RPMI8226 (cell line): ENCODE measurements around the gene ZNF512B.
"Not testable (repeated sequence)": the region's sequence is repeated elsewhere in the genome, so short reads cannot be mapped to it uniquely, and the experiment has no call there.

Experiments
- DNase-seq: peaks from one replicate; pipeline ENCODE4 v3.0.0-alpha.2; 2015

Gene ZNF512B

DNA sequence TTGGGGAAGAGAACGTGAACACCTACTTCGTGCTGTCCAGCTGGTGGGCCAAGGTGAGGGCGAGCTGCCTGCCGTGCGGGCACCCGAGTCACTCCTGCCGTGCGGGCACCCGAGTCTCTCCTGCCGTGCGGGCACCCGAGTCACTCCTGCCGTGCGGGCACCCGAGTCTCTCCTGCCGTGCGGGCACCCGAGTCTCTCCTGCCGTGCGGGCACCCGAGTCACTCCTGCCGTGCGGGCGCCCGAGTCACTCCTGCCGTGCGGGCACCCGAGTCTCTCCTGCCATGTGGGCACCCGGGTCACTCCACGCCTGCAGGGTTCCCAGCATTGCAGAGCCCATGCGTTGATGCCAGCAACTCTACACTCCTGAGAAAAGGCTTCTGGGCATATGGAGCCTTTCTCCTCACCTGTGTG, 40.3 kb downstream of the ZNF512B start:
- not testable (repeated sequence) for DNase-seq

DNA sequence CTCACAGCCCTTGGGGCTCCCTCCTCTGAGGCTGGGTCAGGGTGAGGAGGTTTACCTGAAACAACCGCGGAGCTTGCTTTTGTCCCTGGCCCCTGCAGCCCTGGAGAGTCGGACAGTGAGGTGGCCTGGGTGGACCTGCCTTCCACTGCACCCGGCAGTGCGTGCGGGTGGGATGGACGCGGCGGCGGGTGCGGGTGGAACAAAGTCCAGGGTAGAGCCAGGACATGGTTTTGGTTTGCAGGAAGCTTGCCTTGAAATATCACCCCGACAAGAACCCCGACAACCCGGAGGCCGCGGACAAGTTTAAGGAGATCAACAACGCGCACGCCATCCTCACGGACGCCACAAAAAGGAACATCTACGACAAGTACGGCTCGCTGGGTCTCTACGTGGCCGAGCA, 40.7 kb downstream of the ZNF512B start:
- no peak for DNase-seq

GRCh38 chr20:63926298-63926697, 43.4 kb downstream of the ZNF512B start:
- no peak for DNase-seq

DNA sequence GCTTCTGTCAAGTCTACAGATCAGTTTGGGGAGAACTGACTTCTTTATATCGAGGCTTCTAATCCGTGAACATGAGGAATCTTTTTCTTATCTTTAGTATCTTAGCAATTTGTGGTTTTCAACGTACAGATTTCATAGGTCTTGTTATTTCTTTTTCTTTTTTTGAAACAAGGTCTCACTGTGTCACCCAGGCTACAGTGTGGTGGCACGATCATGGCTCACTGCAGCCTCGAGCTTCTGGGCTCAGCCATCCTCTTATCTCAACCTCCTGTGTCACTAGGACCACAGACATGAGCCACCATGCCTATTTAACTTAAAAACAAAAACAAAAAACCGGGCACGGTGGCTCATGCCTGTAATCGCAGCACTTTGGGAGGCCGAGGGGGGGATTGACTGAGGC, 45.5 kb downstream of the ZNF512B start:
- no peak for DNase-seq

GRCh38 chr20:63923651-63924050, 46.1 kb downstream of the ZNF512B start:
- no peak for DNase-seq

- no peak for DNase-seq
Measured at GRCh38 chr20:63920226-63920625, 49.5 kb downstream of the ZNF512B start.

GRCh38 chr20:63919130-63919529, 50.6 kb downstream of the ZNF512B start:
- no peak for DNase-seq

DNA sequence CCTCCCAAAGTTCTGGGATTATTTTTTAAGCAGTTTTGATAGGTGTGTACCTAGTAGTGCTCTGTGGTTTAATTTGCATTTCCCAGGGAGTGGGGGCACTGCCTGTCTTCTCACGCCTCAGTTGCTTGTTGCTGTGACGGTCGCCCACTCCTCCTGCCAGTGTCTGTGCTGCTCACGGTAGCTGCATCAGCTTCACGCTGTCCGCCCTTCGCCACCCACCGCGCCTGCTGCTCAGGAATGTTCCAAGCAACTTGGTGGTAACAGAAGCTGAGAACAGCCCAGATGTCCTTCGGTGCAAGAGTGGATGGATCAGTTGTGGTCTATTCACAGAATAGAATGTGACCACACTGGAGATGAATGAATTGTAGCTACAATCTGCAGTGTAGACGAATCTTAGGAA, 51.9 kb downstream of the ZNF512B start:
- DNase-seq, result no peak

- not testable (repeated sequence) for DNase-seq
Measured at GRCh38 chr20:63916371-63916939, 53.3 kb downstream of the ZNF512B start.

- no peak for DNase-seq
Measured at GRCh38 chr20:63915471-63915870, 54.3 kb downstream of the ZNF512B start.

DNA sequence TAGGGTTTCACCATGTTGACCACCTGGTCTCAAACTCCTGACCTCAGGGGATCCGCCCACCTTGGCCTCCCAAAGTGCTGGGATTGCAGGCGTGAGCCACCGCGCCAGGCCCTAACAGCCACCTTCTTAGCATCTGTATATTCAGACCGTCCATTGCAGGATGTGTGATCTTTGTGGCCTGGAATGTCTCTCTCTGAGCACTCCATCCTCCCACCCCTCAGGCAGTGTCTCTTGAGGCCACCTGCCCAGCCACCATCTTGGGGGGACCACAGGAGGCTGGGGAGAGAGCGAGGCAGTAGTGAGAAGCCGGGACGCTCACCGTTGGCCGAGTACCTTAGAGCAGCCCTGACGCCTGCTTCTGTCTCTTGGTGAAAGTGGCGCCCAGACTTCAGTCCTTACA, 56.0 kb downstream of the ZNF512B start:
- no peak for DNase-seq

- DNase-seq, result no peak
Measured at GRCh38 chr20:63911176-63911575, 58.6 kb downstream of the ZNF512B start.

DNA sequence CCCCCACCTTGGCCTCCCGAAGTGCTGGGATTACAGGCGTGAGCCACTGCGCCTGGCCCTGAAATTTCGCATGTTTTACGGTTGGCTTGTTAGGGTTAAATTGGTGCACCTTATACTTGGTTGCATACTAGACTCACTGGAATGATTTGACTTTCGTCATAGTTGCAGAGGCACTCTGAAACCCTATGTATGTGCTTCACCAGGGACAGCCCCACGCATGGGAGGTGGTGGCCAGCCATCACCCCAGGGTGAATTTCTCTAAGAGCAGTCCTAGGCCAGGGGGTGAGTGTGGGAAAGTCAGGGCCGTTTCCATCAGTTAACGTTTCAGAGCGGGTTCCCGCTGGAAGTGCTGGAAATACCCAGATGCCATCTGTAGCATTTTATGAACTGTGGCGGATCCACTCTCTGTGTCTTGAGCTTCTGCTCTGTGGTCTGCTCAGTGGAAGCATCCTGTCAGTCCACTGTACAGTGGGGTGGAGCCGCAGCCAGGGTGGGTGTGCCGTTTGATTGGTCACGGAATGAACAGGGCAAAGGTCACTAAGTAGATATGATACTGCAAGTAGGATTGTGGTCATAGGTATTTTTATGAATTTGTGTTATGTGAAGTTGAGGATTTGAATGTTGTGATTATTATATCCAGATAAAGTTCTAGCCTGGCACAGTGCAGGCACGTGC, 61.6 kb downstream of the ZNF512B start:
- DNase-seq, result no peak
